Astrocyte of the spinal cord (primary cell): ENCODE results near the gene RBP3.

Experiments used
- DNase-seq: peaks from one replicate; pipeline ENCODE4 v3.0.0; 2011; ENCODE audit warnings: low read depth, low spot score
- H3K4me3 ChIP-seq: 2 replicates; pipeline ENCODE4 v1.5.1; 2011; ENCODE audit warnings: low read depth, mild to moderate bottlenecking, low read length, moderate library complexity
- in situ Hi-C: cut with HindIII; loops from 2 replicates; pipeline ENCODE4 v1.10.0; 2017; ENCODE audit warnings: low sequenced_read_pairs
- TF ChIP-seq, protein P1 (sequence below): IDR thresholded peaks from 2 replicates; pipeline ENCODE4 v1.5.1; 2012; ENCODE audit warnings: low read depth, mild to moderate bottlenecking, low read length, inconsistent platforms

RBP3 gene

DNA sequence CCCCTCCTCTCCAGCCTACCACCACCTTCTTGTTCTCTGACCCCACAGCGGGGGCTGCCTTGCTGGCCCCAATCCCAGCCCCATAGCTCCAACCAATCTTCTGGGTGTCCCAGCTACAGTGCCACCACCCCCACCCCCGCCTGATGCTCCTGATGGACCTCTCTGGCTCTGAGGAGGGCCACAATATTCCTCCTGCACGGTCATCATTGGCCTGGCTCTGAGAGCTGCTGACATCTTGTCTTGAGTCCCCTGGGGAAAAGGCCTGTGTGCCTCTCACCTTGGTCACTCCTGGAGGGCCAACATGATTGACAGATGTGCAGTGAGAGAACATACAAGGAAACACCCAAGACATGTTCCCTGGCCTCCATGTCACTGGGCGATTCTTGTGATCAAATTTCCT is 18.3 kb upstream of the RBP3 start:
- no peak for DNase-seq
- no peak overlapping the region for H3K4me3 ChIP-seq
- TF ChIP-seq, protein P1, sequence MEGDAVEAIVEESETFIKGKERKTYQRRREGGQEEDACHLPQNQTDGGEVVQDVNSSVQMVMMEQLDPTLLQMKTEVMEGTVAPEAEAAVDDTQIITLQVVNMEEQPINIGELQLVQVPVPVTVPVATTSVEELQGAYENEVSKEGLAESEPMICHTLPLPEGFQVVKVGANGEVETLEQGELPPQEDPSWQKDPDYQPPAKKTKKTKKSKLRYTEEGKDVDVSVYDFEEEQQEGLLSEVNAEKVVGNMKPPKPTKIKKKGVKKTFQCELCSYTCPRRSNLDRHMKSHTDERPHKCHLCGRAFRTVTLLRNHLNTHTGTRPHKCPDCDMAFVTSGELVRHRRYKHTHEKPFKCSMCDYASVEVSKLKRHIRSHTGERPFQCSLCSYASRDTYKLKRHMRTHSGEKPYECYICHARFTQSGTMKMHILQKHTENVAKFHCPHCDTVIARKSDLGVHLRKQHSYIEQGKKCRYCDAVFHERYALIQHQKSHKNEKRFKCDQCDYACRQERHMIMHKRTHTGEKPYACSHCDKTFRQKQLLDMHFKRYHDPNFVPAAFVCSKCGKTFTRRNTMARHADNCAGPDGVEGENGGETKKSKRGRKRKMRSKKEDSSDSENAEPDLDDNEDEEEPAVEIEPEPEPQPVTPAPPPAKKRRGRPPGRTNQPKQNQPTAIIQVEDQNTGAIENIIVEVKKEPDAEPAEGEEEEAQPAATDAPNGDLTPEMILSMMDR, result no peak
- in situ Hi-C loops, result no loop called here

DNA sequence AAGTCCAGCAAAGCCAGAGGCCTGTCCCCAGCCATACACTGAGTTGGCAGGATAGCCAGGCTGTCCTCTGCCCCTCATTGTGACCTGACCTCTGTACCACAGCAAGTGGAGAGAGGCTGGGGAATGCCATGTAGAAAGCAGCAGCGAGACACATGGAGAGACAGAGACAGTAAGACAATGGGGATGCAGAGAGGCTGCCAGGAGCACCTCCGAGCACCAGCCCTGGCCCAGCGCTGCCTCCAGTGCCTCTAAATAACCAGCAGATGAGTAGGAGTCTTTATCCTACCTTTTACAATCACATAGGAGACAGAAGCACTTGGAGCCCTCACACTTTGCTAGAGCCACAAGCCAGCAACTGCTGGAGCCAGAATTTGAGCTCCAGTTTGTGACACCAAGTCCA is 17.8 kb upstream of the RBP3 start:
- no peak for DNase-seq
- no peak overlapping the region for H3K4me3 ChIP-seq
- TF ChIP-seq, protein P1, result no peak
- in situ Hi-C loops, result no loop called here

DNA sequence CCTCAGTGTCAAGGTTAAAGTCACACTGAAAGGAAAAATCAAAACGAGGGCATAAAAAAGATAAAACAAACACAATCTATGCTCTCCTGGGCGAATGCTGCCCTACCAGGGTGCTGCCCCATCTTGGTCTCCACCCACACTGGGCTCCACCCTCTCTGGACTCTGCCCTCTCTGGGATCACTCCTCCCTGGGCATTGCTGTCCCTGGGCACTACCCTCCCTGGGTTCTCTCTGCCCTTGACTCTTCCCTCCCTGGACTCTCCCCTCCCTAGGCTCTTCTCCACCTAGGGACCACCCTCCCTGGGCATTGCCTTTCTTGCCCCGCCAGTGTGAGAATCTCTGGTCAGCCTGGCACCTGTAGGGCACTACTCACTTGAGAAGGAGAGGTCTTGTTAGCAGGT is 17.4 kb upstream of the RBP3 start:
- TF ChIP-seq, protein P1, result no peak
- no peak overlapping the region for H3K4me3 ChIP-seq
- DNase-seq, result no peak
- in situ Hi-C loops, result no loop called here

DNA sequence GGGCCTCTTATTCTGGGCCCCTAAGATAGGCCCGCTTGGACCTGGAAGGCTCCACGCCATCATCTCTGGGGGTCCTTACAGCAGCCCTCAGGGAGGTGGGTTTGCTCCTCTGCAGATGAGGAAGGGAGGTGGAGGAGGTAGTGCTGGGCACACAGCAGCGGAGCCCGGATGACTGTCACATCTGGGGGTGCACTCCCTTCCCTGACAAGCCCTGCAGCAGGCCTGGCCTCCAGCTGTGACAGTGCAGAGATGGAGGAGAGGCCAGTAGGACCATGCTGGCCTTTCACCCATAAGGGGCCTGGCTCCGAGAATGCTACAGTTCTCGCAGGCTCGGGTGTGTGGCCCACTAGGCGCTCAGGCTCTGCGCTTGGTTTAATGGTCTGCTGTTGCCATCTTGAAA is 16.7 kb upstream of the RBP3 start:
- no peak overlapping the region for H3K4me3 ChIP-seq
- TF ChIP-seq, protein P1, result no peak
- in situ Hi-C loops, result no loop called here
- DNase-seq, result no peak

DNA sequence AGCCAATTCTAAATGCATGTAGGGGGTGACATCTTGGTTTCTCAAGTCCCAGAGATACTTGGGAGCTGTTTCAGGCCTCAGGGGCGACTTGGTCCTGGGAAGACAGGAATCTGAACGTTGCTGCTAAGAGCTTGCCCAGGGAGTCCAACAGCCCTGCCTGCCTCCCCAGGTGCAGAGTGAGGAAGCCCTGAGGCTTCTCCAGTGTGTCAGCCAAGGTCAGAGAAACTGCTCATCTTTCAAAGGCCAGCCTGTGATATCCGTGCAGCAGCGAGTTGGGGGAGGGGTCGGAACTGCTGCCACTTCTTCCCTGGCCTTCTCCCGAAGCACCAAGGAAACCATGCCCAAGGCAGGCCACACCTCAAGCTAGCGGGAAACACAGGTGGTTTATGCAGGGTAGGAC is 16.2 kb upstream of the RBP3 start:
- TF ChIP-seq, protein P1, result no peak
- in situ Hi-C loops, result no loop called here
- no peak for DNase-seq
- H3K4me3 ChIP-seq, result no peak overlapping the region

DNA sequence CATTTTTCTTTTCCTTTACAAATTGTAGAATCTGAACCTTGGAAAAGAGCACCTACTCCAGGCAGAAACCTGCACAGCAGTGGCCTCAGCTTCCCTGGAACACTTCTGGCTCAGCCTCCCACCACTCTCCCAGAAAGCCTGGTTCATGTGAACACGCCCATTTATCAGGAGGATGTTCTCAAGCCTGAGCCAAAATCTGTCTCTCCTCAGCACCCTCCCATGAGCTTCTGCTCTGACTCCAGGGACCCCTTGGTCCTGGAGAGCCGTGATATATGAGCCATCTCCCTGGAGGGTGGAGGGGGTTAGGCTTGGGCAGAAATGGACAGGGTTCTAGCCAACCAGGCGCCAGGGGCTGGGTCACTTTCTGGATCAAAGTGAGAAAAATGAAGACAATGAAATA is 15.8 kb upstream of the RBP3 start:
- in situ Hi-C loops, result no loop called here
- no peak for DNase-seq
- TF ChIP-seq, protein P1, result no peak
- H3K4me3 ChIP-seq, result no peak overlapping the region

DNA sequence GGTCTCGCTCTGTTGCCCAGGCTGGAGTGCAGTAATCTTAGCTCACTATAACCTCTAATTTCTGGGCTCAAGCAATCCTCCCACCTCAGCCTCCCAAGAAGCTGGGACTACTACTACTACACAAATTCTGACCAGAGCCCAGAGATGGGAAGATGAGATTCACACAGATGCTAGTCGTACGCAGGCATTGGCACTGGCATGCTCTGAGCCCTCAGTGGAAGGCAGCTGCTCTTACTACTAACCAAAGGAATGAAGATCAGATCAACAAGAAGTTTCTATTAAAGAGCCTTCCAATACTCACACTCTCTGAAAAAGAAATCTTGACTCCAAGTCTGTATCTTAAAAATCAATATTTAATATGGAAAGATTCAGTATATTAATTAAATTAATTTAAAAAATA is 15.2 kb upstream of the RBP3 start:
- no peak for DNase-seq
- H3K4me3 ChIP-seq, result no peak overlapping the region
- TF ChIP-seq, protein P1, result no peak
- in situ Hi-C loops, result no loop called here
